HG02763 (cell line): Measurements from ENCODE around the gene COL5A1.

Experiments
- ATAC-seq: cut with Tn5 transposase; IDR thresholded peaks from one replicate; pipeline ENCODE4 v1.9.1; 2021; ENCODE audit warnings: mild to moderate bottlenecking, moderate library complexity; ENCODE audit not compliant: unreplicated experiment

COL5A1 gene

DNA sequence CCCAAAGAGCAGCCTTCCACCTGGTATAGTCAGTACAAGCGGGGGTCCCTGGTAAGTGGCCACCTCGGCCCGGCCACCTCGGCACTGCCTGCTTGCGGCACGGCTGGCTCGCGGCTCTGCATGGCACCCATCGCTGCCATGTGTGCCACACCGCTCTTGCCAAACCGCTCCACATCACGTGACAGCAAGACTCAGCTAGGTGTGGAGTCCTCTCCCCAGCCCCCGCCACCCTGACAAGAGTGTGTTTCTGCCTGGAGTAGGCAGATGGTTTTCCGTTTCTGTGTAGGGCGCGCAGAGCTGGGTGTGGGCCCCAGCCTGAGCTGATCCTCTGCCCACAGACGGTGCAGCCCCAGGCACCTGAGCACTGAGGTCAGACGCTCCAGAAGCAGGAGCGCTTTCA is 188.5 kb downstream of the COL5A1 start:
- no peak for ATAC-seq

DNA sequence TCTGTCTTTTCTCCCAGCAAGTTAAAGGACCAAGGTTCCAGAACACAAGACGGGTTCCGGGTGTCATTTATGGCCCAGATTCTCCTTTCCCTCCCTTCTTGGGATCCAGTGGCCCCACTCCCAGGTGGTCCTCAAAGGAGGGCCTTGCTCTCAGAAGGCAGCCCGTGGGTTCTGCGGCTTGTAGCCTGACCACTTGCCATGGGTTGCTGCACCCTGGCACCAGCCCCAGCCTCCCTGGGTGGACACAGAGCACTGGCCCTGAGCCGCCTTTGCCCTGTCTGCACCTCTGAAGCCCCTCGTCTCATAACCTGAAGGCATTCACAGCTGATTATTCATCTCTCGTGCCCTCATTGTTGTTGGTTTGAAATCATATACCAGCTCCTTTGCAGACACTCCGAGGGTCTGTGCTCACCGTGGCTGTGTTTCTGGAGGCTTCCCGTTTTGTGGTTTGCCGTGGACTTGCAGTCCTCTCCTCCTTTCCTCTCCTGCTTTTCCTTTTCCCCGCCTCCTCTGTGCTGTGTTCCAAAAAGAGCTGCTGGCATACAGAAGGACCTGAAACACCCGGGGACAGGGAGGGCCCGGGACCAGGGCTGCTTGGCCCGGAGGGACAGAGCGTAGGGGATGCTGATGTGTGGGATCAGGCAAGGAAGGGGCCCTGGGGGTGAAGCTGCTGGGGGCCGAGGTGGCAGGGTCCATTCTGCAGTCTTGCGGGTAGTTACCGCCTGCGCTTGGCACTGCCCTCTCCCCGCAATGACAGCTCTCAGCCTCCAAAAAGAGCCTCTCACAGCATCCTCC is 189.5 kb downstream of the COL5A1 start:
- ATAC-seq: no peak

DNA sequence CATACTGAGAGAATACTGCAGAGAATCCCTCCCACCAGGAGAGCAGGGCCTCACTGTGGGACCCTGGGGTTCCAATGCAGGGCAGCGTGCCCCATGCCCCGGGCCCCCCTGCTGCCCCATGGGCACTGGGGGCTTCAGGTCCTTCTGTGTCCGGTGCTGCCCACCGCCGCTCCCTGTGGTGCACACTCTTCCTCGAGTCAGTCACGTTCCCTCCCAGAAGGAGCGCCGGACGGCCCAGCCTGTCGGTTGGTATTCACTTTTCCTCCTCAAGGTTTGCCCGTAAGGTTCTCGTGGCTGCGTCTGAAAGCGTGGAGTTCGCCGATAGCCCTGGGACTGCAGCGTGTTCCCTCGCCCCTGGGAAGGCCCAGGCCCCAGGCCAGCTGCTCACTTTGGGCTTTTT is 190.9 kb downstream of the COL5A1 start:
- ATAC-seq: no peak

DNA sequence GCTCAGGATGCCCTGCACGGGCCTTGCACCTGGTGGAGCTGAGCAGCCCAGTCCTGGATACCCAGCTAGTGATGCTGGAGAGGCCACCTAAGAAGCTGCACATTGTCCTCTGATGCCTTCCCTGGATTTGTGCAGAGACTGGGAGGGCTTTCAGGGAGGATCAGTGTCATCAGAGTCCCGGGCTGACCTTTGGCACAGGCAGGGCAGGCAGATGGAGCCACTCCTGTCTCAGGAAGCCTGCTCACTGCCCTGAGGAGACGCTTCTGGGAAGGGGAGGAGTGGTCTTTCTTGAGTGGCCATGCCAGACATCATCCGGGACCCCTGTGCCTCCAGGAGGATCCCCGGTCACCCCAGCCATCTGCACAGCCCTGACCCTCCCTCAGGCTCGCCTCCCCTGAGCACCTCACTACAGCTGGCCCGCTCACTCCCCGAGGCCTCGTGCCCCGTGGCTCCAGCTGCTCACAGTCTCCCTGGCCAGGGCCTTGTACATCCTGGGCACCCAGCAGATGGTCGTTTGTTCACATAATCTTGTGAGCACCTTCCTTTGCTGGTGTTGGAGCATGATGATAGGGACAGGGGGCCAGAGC is 191.8 kb downstream of the COL5A1 start:
- no peak for ATAC-seq

DNA sequence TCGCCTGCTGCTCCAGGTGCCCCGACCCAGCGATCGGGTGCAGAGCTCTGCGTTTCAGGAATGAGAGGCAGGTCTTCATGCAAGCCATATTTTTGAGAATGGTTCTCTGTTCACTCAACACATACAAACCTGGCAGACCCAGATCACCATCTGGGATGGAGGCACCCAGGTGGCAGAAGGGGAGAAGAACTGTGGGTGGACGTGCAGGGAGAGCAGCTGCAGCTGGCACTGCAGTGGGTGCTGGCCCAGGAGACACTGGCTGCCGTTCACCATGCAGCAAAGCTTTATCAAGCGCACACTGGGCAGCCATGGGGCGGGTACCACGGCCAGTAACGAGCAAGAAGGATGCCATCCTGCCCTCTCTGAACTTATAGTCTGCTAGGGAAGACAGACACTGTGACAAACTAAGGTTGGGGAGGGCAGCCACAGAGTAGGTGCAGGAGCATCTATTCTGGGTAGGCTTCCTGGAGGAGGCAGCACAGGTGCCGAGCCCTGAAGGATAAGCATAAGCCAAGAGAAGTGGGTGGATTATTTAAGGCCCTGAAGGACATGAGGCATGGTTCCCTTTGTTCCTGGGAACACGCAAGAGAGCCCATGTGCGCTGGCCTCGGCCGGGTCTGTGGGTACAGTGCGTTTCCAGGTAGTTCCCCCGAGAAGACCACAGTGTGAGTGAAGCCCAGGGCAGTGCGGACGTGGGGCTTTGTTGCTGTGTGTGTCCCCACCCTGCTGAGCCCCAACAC is 192.8 kb downstream of the COL5A1 start:
- no peak for ATAC-seq

DNA sequence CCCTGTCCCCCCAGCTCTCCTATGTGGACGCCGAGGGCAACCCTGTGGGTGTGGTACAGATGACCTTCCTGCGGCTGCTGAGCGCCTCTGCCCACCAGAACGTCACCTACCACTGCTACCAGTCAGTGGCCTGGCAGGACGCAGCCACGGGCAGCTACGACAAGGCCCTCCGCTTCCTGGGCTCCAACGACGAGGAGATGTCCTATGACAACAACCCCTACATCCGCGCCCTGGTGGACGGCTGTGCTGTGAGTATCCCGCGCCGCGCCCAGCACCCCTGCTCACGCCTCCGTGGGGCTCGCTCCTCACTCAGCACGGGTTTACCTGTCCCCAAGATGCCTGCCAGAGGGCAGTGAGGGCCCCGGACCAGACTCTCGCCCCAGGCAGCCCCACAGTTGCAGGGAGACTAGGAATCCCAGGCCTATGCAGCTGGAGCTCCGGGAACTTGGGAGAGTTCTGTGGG is 193.4 kb downstream of the COL5A1 start:
- no peak for ATAC-seq

DNA sequence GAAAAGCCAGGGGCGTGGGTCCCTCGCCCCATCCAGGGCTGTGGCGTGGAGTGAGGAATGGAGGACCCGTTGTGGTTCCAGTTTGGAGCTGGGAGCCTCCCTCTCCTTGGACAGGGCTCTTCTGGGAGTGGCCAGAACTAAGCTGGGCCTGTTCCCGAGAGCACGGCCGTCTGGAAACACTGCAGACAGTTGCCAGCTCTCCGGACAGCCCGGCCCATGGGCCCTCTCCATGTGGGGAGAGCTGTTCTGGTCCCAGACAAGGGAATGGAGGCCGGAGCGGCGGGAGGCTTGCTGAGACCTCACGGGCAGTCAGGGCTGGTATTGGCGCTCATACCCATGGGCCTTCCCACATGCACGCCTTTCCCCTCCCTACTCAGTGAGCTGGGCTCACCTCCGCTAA is 193.8 kb downstream of the COL5A1 start:
- no peak for ATAC-seq

DNA sequence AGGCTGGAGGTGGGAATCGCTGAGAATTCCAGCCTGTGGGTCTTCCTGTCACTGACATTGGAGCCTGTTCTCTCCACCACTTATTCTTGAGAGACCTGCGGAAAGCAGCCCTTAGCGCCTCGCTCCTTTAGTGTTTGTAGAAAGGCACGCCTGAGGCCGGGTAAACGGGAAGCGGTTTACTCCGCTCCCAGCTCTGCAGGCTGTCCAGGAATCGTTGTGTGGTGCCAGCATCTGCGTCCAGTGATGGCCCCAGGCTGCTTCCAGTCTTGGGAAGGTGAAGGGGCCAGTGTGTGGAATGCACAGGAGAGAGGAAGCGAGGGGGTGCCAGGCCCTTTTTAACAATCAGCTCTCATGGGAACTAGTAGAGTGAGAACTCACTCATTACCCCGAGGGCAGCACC is 194.4 kb downstream of the COL5A1 start:
- ATAC-seq: no peak

DNA sequence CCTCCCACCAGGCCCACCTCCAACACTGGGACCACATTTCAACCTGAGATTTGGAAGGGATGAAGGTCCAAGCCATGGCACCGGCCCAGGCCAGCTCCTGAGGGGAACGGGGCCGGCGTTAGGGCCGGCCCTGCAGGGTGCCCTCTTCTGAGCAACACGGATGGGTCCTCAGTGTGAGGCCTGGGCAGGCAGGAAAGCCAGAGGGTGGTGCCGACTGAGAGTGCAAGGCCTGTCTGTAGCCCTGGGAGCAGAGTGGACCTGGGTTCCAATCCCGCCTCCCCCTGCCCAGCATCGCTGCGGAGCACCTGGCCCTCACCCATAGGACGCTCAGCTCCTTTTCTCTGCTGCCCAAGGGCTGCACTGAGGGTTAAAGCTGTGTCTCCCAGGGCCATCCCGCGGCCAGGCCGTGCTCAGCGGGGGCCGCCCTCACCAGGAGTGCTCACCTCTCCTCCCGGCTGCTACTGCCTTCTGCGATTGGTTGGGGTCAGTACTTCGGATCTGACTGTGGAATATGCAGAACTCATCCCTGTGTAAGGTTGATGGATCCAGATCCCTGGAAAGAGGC is 194.9 kb downstream of the COL5A1 start:
- no peak for ATAC-seq

DNA sequence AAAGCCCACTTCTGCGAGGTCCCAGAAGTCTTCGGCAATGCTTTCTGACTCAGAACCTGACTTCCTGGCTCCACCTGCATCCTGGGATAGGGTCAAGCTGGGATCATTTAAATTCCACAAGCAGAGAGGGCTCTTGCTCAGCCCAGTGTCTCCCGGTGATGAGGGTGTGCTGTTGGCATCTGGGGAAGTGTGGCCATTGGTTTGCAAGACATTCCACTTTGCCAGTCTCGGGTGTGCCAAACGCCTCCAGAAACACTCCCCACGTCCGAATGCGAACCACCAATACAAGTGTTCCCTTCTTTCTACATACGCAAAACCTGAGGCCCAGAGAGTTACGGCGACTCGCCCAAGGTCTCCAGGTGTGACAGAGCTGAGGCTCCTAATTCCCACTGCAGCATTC is 195.9 kb downstream of the COL5A1 start:
- no peak for ATAC-seq

DNA sequence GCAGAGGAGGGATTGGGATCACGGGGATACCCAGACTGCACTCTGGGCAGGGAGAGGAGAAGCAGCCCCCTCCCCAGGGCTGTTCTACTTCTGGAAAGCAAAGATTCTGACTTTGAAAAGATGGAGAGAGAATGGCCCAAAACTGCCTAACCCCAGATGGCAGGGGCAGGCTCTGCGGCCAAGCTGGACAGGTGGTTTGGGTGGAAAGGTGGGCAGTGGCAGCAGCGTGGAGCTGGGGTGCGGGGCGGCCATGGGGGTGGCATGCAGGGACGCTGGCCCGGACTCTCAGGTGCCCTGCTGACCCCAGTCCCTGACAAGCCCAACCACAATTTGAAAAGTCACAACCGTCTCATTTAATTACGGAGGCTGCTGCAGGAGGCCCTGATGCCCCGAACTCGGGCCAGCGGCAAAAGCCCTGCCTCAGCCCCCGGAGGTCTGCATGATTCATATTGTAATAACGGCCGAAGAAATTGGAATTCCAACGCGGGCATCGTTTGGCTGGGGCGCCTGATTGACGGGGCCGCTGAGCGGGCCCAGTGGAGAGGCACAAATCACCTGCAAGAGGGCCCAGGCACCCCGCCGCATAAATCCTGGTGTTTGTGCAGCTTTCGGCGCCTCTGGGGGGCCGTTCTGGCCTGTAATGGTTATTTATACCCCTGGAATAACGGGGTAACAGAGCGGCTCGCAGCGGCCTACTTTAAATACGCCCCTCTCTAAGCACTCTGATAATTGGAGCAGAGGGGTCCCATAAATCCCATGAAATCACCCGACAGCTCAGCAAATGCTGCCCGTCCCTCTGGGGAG is 197.2 kb downstream of the COL5A1 start:
- no peak for ATAC-seq

DNA sequence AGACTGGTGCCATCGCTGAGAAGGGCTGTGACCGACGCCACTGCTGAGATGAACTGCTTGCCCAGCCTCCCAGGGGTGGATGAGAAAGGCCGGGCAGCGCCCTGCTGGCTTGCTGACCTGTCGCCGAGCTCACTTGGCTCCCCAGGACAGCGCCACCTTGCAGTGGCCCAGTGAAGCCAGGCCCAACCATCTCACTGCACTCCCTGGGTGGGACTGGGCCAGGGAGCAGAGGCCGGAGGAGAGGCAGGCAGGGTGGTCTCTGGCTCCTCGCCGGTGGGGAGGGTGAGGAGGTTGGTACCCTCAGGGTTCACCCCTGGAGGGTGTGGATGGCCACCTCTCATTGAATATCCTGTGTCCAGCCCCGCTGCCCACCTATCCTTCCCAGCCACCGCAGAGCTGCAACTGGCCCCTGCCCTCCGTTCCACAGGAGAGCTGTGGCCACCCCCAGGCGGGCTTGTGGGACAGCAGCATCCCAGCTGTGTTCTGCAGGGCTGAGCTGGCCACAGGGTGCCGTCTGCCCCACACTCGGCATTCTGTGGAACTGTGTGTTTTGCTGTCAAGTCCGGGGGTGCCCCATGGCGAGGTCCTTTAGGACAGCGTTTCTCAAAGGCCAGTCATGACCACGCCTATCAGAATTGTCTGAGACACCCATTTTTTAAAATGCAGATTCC is 198.0 kb downstream of the COL5A1 start:
- no peak for ATAC-seq

DNA sequence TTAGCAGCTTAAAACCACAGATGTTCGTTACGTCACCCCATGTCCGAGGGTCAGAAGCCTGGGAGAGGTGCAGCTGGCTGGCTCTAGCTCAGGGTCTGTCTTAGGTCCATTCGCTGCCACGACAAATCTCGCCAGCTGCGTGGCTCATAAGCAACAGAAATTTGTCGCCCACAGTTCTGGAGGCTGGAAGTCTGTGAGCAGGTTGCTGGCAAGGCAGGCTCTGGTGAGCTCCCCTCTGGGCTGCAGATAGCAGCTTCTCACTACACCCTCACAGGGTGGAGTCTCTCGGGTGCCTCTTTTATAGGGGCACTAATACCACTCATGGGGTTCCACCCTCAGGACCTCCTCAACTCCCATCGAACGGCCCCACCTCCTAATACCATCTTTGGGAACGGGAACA is 198.9 kb downstream of the COL5A1 start:
- ATAC-seq: no peak

DNA sequence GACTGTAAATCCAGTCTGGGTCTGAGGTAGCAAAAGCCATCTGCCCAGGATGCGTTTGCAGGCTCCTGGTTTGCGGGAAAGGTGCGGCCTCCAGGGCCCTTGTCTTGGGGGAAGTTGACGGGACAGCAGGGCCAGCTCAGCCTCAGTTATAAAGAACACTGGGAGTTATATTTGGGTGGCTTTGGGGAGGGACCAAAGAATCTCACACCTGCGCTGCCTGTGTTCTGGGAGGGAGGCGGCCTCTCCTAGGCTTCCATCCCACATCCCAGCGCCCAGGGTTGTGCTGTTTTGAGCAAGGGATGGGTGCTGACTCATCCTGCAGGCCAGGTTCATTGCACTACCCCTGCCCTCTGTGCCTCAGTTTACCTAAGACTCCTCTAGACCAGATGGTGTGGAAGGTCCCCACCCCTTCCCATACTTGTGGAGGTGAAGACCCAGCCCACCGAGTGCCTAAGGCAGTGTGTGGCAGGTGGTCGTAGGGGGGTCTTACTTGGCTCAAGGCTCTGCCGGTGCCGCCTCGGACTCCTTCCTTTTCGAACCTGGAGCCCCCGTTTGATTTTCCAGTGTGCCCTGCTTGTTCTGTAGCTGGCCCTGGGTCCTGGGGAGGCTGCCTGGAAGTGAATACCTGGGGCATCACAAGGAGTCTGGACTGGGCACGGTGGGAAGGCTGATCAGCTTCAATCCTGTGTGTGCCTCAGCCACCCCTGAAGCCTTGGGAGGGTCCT is 199.7 kb downstream of the COL5A1 start:
- no peak for ATAC-seq

DNA sequence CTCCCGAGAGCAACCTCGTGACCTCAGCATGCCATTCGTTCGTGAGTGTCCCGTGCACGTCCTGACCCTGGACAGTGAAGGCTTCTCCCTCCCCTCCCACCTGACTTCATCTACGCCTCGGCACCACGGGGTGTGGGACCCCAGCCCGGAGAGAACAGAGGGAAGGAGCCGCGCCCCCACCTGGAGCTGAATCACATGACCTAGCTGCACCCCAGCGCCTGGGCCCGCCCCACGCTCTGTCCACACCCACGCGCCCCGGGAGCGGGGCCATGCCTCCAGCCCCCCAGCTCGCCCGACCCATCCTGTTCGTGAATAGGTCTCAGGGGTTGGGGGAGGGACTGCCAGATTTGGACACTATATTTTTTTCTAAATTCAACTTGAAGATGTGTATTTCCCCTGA is 200.7 kb downstream of the COL5A1 start:
- ATAC-seq: no peak

DNA sequence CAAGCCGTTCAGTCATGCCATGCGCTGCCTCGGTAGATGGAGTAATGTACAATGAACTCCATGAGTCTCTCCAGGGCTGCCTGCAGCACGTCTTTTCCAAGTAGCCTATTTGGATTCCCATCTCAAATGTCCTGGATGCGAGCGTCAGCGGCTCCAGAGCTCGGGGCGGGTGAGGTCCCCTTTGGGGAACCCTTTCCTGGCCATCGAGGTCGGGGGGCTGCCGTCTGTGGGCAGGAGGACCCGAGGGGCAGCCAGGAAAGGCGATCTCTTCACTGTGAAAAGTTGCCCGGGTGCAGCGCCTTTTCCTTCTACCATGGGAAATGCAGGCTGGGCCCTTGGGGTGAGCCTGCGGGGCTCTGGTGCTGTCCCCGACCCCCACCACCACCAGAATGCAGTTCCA is 202.1 kb downstream of the COL5A1 start:
- no peak for ATAC-seq

DNA sequence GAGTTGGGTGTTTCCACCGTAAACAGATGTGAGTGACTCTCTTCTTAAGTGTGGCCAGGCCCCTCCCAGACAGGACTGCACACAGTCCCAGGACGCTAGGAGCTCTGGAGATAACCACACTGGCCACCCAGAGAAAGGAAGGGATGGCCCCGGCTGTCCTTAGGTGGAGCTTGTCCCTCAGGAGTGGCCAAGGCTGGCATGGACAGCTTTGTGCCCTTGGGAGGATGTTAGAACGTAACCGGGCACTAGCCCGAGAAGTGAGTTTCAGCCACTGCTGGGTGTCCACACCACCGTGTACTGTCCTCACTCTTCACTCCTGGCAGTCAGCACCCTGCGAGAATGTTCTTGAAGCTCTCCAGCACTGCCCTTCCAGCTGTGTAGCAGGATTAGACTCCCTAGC is 203.2 kb downstream of the COL5A1 start:
- no peak for ATAC-seq

DNA sequence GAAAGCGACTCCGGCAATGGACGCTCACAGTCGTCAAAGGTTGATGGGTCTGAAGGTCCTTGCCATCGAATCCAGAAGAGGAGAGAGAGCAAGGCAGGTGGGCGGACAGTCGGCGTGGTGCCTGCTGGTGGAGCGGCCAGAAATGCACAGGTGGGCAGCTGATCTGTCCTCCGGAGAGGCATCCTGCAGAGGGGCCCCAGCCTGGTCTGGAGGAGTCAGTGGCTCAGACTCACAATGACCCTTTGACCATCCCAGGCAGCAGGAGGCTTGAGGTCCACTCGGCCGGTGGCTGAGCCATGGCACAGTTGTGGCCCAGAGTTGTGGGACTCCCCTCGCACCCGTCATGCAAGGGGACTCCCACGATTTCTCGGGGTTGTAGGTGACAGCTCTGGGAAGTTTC is 204.6 kb downstream of the COL5A1 start:
- no peak for ATAC-seq

DNA sequence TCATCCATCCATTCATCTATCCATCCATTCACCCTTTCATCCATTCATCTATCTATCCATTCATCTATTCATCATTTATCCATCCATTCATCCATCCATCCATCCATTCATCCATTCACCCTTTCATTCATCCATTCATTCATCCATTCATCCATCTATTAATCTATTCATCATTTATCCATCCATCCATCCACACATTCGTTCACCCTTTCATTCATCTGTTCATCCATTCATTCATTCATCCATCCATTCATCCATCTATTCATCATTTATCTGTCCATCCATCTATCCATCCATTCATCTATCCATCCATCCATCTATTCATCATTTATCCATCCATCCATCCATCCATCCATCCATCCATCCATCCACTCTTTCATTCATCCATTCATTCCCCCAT is 205.1 kb downstream of the COL5A1 start:
- no peak for ATAC-seq

DNA sequence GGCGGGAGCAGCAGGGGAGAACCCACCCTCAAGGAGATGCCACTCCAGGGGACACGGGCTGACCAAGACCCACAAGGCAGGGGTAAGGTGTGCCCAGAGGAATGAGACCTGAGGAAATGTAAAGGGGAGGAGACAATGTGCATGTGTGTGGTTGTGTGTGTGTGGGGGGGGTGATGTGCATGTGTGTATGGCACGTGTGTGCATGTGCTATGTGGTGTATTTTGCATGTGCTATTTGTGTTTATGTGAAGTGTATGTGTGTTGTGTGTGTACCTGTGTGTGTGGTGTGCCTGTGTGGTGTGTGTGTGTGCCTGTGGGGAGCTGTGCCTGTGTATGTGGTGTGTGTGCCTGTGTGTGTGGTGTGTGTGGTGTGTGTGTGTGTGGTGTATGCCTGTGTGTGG is 205.5 kb downstream of the COL5A1 start:
- no peak for ATAC-seq
